ENCODE measurements around the gene SEPTIN5. TPM values are rescaled to one million over a fixed set of nuclear protein-coding genes. Genes with fewer than 3 reads are reported as not detected.

SEPTIN5 gene
- total RNA-seq, 1 donor from 2014 or later, result 11.5 TPM

GRCh38 chr22:19737846-19738663 lies 23.8 kb downstream of the SEPTIN5 start:
- intact Hi-C loops (cut with DNase I), result no loop called here
- H3K36me3 ChIP-seq, result no peaks in the 10 kb centered on the region
- ATAC-seq (no peak), DNase-seq (no peak)
- no peak overlapping the region for H3K4me3 ChIP-seq
- H3K4me1 ChIP-seq, result no peaks in the 10 kb centered on the region
- H3K27ac ChIP-seq, result no peak overlapping the region
- TF ChIP-seq CTCF (IDR thresholded peaks at IDR 0.05), result no peak
- no peaks in the 10 kb centered on the region for H3K27me3 ChIP-seq
- no peaks in the 10 kb centered on the region for H3K9me3 ChIP-seq

- no peaks in the 10 kb centered on the region for H3K4me1 ChIP-seq
- no peaks in the 10 kb centered on the region for H3K36me3 ChIP-seq
- DNase-seq, result no peak
- no peak overlapping the region for H3K27ac ChIP-seq
- H3K4me3 ChIP-seq, result no peak overlapping the region
- TF ChIP-seq CTCF (IDR thresholded peaks at IDR 0.05), result no peak
- H3K9me3 ChIP-seq, result no peaks in the 10 kb centered on the region
- ATAC-seq, result no peak
- no peaks in the 10 kb centered on the region for H3K27me3 ChIP-seq
- intact Hi-C loops (cut with DNase I), result no loop called here
Measured at GRCh38 chr22:19738664-19739447, 24.6 kb downstream of the SEPTIN5 start.

- ATAC-seq (no peak), DNase-seq (no peak)
- no peak for TF ChIP-seq CTCF (IDR thresholded peaks at IDR 0.05)
Measured at GRCh38 chr22:19739448-19739895, 25.2 kb downstream of the SEPTIN5 start.

GRCh38 chr22:19739911-19740449 lies 25.7 kb downstream of the SEPTIN5 start:
- DNase-seq (no peak), ATAC-seq (no peak)
- no peak for TF ChIP-seq CTCF (IDR thresholded peaks at IDR 0.05)
- Histone ChIP-seq H3K9me3 (no peaks in the 10 kb centered on the region), H3K4me3 (no peak overlapping the region), H3K27me3 (no peaks in the 10 kb centered on the region), H3K27ac (no peak overlapping the region), H3K36me3 (no peaks in the 10 kb centered on the region), H3K4me1 (no peaks in the 10 kb centered on the region)
- intact Hi-C loops (cut with DNase I), result no loop called here

More at GRCh38 chr22:19739448-19739895, 25.2 kb downstream of the SEPTIN5 start:
- Histone ChIP-seq H3K36me3 (no peaks in the 10 kb centered on the region), H3K4me1 (no peaks in the 10 kb centered on the region), H3K9me3 (no peaks in the 10 kb centered on the region), H3K4me3 (no peak overlapping the region), H3K27me3 (no peaks in the 10 kb centered on the region), H3K27ac (no peak overlapping the region)
- intact Hi-C loops (cut with DNase I), result no loop called here

- intact Hi-C loops (cut with DNase I), result no loop called here
- ATAC-seq, result no peak
Measured at GRCh38 chr22:19740586-19740985, 26.3 kb downstream of the SEPTIN5 start.

More at GRCh38 chr22:19740586-19740985, 26.3 kb downstream of the SEPTIN5 start:
- DNase-seq, result no peak
- Histone ChIP-seq H3K4me1 (no peaks in the 10 kb centered on the region), H3K9me3 (no peaks in the 10 kb centered on the region), H3K27me3 (no peaks in the 10 kb centered on the region), H3K36me3 (no peaks in the 10 kb centered on the region), H3K27ac (no peak overlapping the region), H3K4me3 (no peak overlapping the region)
- TF ChIP-seq CTCF (IDR thresholded peaks at IDR 0.05), result no peak
